Measurements from ENCODE around the gene COQ2.

GRCh38 chr4:83281307-83281706 is 3.3 kb downstream of the COQ2 start:
- TF ChIP-seq POLR2A (IDR thresholded peaks at IDR 0.05) (no peak), POLR2AphosphoS5 (IDR thresholded peaks at IDR 0.05) (no peak)
